GM21825 (cell line): Measurements from ENCODE around the gene TXNIP.
"Not testable (repeated sequence)": the region's sequence is repeated elsewhere in the genome, so short reads cannot be mapped to it uniquely, and the experiment has no call there.

Experiments
- ATAC-seq: cut with Tn5 transposase; IDR thresholded peaks from one replicate; pipeline ENCODE4 v1.9.1; 2021; ENCODE audit warnings: mild to moderate bottlenecking, moderate library complexity; ENCODE audit not compliant: unreplicated experiment

Gene TXNIP

GRCh38 chr1:145996433-145997015, at the start of gene TXNIP:
Gene TXNIP (minus strand): TSS chr1:145996579. CDS start chr1:145996266, 313 bp downstream.
- peak; percentile 91 for ATAC-seq

GRCh38 chr1:146039844-146040194, 43.4 kb upstream of the TXNIP start:
- no peak for ATAC-seq

- ATAC-seq = peak; percentile 34
Measured at GRCh38 chr1:146036965-146037646, 40.7 kb upstream of the TXNIP start.

- no peak for ATAC-seq
Measured at GRCh38 chr1:146036241-146036964, 40.0 kb upstream of the TXNIP start.

GRCh38 chr1:146035048-146035423, 38.7 kb upstream of the TXNIP start:
- no peak for ATAC-seq

GRCh38 chr1:146032631-146033219, 36.3 kb upstream of the TXNIP start:
- no peak for ATAC-seq

- no peak for ATAC-seq
Measured at GRCh38 chr1:146031476-146031875, 35.1 kb upstream of the TXNIP start.

- ATAC-seq = no peak
Measured at GRCh38 chr1:146029117-146029516, 32.7 kb upstream of the TXNIP start.

GRCh38 chr1:146026650-146027049, 30.3 kb upstream of the TXNIP start:
- ATAC-seq = not testable (repeated sequence)

- ATAC-seq = not testable (repeated sequence)
Measured at GRCh38 chr1:146025787-146026495, 29.6 kb upstream of the TXNIP start.

- ATAC-seq = no peak
Measured at GRCh38 chr1:146022403-146023127, 26.2 kb upstream of the TXNIP start.

GRCh38 chr1:146021622-146022402, 25.4 kb upstream of the TXNIP start, which contains the start of gene HJV:
Gene HJV (minus strand): TSS chr1:146021735. CDS start chr1:146020231, 1,504 bp downstream.
- ATAC-seq = no peak

GRCh38 chr1:146021050-146021445, 24.7 kb upstream of the TXNIP start:
- ATAC-seq = no peak

GRCh38 chr1:146020058-146021049, 24.0 kb upstream of the TXNIP start:
- no peak for ATAC-seq

- no peak for ATAC-seq
Measured at GRCh38 chr1:146019231-146020057, 23.1 kb upstream of the TXNIP start.

- ATAC-seq = no peak
Measured at GRCh38 chr1:146016891-146017290, 20.5 kb upstream of the TXNIP start.

GRCh38 chr1:146013559-146013922, 17.2 kb upstream of the TXNIP start:
- no peak for ATAC-seq
